UCSD-AML1 (cell line): ENCODE results near the gene SPRN.
"Not testable (repeated sequence)": the region's sequence is repeated elsewhere in the genome, so short reads cannot be mapped to it uniquely, and the experiment has no call there.

ENCODE experiments used
- DNase-seq: peaks from one replicate; lab custom pipeline; 2025; ENCODE audit not compliant: unreplicated experiment; lab: John Stamatoyannopoulos, UW

Gene SPRN

GRCh38 chr10:133457100-133457841, 32.8 kb upstream of the SPRN start:
- DNase-seq = no peak

- DNase-seq = no peak
Observed at GRCh38 chr10:133456041-133456951, 31.9 kb upstream of the SPRN start.

GRCh38 chr10:133455611-133456031, 31.2 kb upstream of the SPRN start:
- no peak for DNase-seq

GRCh38 chr10:133455196-133455595, 30.8 kb upstream of the SPRN start:
- DNase-seq = no peak

- no peak for DNase-seq
Observed at GRCh38 chr10:133454204-133454893, 29.9 kb upstream of the SPRN start.

GRCh38 chr10:133453516-133454203, 29.2 kb upstream of the SPRN start, which contains the start of gene SCART1:
Gene SCART1, plus strand, starts transcription at chr10:133453945. Its CDS starts 53 bp downstream, at chr10:133453998.
- no peak for DNase-seq

GRCh38 chr10:133452453-133452852, 28.0 kb upstream of the SPRN start:
- DNase-seq = no peak

GRCh38 chr10:133451346-133451745, 26.9 kb upstream of the SPRN start:
- no peak for DNase-seq

GRCh38 chr10:133448120-133448519, 23.7 kb upstream of the SPRN start:
- no peak for DNase-seq

- DNase-seq = no peak
Observed at GRCh38 chr10:133446979-133447378, 22.6 kb upstream of the SPRN start.

GRCh38 chr10:133445751-133446708, 21.6 kb upstream of the SPRN start:
- no peak for DNase-seq

- no peak for DNase-seq
Observed at GRCh38 chr10:133445268-133445732, 20.9 kb upstream of the SPRN start.

- DNase-seq = no peak
Observed at GRCh38 chr10:133444342-133445267, 20.2 kb upstream of the SPRN start.

GRCh38 chr10:133442967-133443924, 18.8 kb upstream of the SPRN start:
- no peak for DNase-seq

GRCh38 chr10:133442191-133442966, 18.0 kb upstream of the SPRN start:
- peak; percentile 60 for DNase-seq

GRCh38 chr10:133441780-133442179, 17.4 kb upstream of the SPRN start:
- no peak for DNase-seq

- DNase-seq = not testable (repeated sequence)
Observed at GRCh38 chr10:133441356-133441755, 16.9 kb upstream of the SPRN start.
